Ascending aorta (tissue), 2 donors: ENCODE measurements around the gene ZNF513. TPM values are rescaled to one million over a fixed set of nuclear protein-coding genes. Genes with fewer than 3 reads are reported as not detected.
A peak's percentile ranks its signal among the peaks of the same experiment; 100 is the strongest.

Experiments used
- DNase-seq, 2 donors: peaks; one replicate each; pipeline ENCODE4 v3.0.0-alpha.2; 2019; ENCODE audit warnings: low spot score in 2 of 2
- H3K27ac ChIP-seq, 2 donors: fragments of 200-600 bp; sonication (generic); one replicate each; pipeline ENCODE4 v1.5.1; 2016 to 2017; ENCODE audit warnings: mild to moderate bottlenecking in 1 of 2
- H3K27me3 ChIP-seq: fragments of 200-600 bp; sonication (generic); one replicate; pipeline ENCODE4 v1.5.1; 2017
- H3K36me3 ChIP-seq, 2 donors: fragments of 200-600 bp; sonication (generic); one replicate each; pipeline ENCODE4 v1.5.1; 2016
- H3K4me1 ChIP-seq, 2 donors: fragments of 200-600 bp; sonication (generic); one replicate each; pipeline ENCODE4 v1.5.1; 2016 to 2017; ENCODE audit warnings: mild to moderate bottlenecking in 1 of 2
- H3K4me3 ChIP-seq, 2 donors: fragments of 200-600 bp; sonication (generic); one replicate each; pipeline ENCODE4 v1.5.1; 2016 to 2017; ENCODE audit warnings: mild to moderate bottlenecking in 1 of 2
- H3K9me3 ChIP-seq, 2 donors: fragments of 200-600 bp; sonication (generic); one replicate each; pipeline ENCODE4 v1.5.1; 2016
- CTCF ChIP-seq, 3 experiments: fragments of 200-600 bp in 2 of 3; fragments of 450-650 bp in 1 of 3; sonication (generic) in 2 of 3; IDR thresholded peaks; one replicate each; pipeline ENCODE4 v1.5.1; 2016 to 2019; ENCODE audit warnings: antibody characterized with exemption in 3 of 3, mild to moderate bottlenecking in 1 of 3, moderate library complexity in 1 of 3
- intact Hi-C: fragments of 100-400 bp; cut with DNase I; formaldehyde crosslinking; loops from one replicate; pipeline ENCODE4 v1.15.1; 2023
- total RNA-seq: library from RNA; depleted of rRNA; stranded (reverse); fragments of >200 nt; gene quantifications from one replicate; pipeline ENCODE4 v1.1.0, GENCODE V29; 2016

ZNF513 gene
- total RNA-seq, 1 donor from 2014 or later, result 17.7 TPM

GRCh38 chr2:27409321-27410073, 29.0 kb upstream of the ZNF513 start, which contains the start of gene PPM1G:
PPM1G (minus strand) TSS chr2:27409591; CDS start chr2:27409422, 169 bp downstream.
- DNase-seq, result peak; percentile 56 to 95
- TF ChIP-seq CTCF (IDR thresholded peaks at IDR 0.05), result no peak
- Histone ChIP-seq H3K27ac (peak within 1 kb of the TSS; percentile 80 to 91), H3K36me3 (no peaks in the 10 kb centered on the region), H3K27me3 (no peaks in the 10 kb centered on the region), H3K4me1 (peaks cover 6 to 12% of the 10 kb centered on the region in 2 donors), H3K9me3 (no peaks in the 10 kb centered on the region), H3K4me3 (peak within 1 kb of the TSS; percentile 96 to 97)
- intact Hi-C loops, result loop anchor here (1.0 to 5.0 kb wide), 5 partner anchors 19 to 80 kb away; partner anchors contain the start of genes EIF2B4, IFT172, NRBP1 and SNX17

GRCh38 chr2:27408601-27409320, 28.2 kb upstream of the ZNF513 start:
- no peaks in the 10 kb centered on the region for H3K36me3 ChIP-seq
- H3K27ac ChIP-seq, result peak overlapping the region; percentile 80 to 91
- intact Hi-C loops, result loop anchor here (1.0 to 5.0 kb wide), 5 partner anchors 20 to 81 kb away; partner anchors contain the start of genes EIF2B4, IFT172, NRBP1 and SNX17
- H3K4me3 ChIP-seq, result peak overlapping the region; percentile 96 to 97
- H3K9me3 ChIP-seq, result no peaks in the 10 kb centered on the region
- H3K4me1 ChIP-seq, result peaks cover 6 to 12% of the 10 kb centered on the region in 2 donors
- TF ChIP-seq CTCF (IDR thresholded peaks at IDR 0.05), result no peak
- DNase-seq, result peak in 1 of 2 donors; percentile 64
- H3K27me3 ChIP-seq, result no peaks in the 10 kb centered on the region

GRCh38 chr2:27407798-27408491, 27.4 kb upstream of the ZNF513 start:
- TF ChIP-seq CTCF (IDR thresholded peaks at IDR 0.05), result peak in 2 of 3 experiments; percentile 9 to 31
- no peaks in the 10 kb centered on the region for H3K36me3 ChIP-seq
- peaks cover 6 to 12% of the 10 kb centered on the region in 2 donors for H3K4me1 ChIP-seq
- no peak for DNase-seq
- peak overlapping the region in 1 of 2 donors; percentile 80 for H3K27ac ChIP-seq
- no peaks in the 10 kb centered on the region for H3K9me3 ChIP-seq
- peak overlapping the region; percentile 96 to 97 for H3K4me3 ChIP-seq
- intact Hi-C loops, result loop anchor here (2.0 to 5.0 kb wide), 2 partner anchors 27 to 36 kb away; partner anchors contain the start of genes EIF2B4, SNX17 and ZNF513
- no peaks in the 10 kb centered on the region for H3K27me3 ChIP-seq

- intact Hi-C loops, result no loop called here
- DNase-seq, result no peak
- H3K4me3 ChIP-seq, result no peak overlapping the region
- H3K27me3 ChIP-seq, result no peaks in the 10 kb centered on the region
- no peak overlapping the region for H3K27ac ChIP-seq
- H3K4me1 ChIP-seq, result no peaks in the 10 kb centered on the region
- H3K9me3 ChIP-seq, result no peaks in the 10 kb centered on the region
- no peaks in the 10 kb centered on the region for H3K36me3 ChIP-seq
- no peak for TF ChIP-seq CTCF (IDR thresholded peaks at IDR 0.05)
These were observed 20.0 kb upstream of the ZNF513 start for GRCh38 chr2:27400348-27401135.

- DNase-seq, result no peak
- no peaks in the 10 kb centered on the region for H3K36me3 ChIP-seq
- no peak overlapping the region for H3K27ac ChIP-seq
- no peaks in the 10 kb centered on the region for H3K4me1 ChIP-seq
- no peaks in the 10 kb centered on the region for H3K27me3 ChIP-seq
- intact Hi-C loops, result no loop called here
- H3K9me3 ChIP-seq, result no peaks in the 10 kb centered on the region
- H3K4me3 ChIP-seq, result no peak overlapping the region
- TF ChIP-seq CTCF (IDR thresholded peaks at IDR 0.05), result no peak
These were observed 18.4 kb upstream of the ZNF513 start for GRCh38 chr2:27398962-27399361.
